Esophagus muscularis mucosa (tissue), 3 donors: ENCODE measurements around the gene CKLF.

ENCODE experiments used
- POLR2A ChIP-seq: fragments of 450-650 bp; IDR thresholded peaks from one replicate; pipeline ENCODE4 v1.6.1; 2017; ENCODE audit warnings: antibody characterized with exemption, moderate library complexity, mild to moderate bottlenecking, low read depth
- TF ChIP-seq, protein P1 (sequence below), 3 experiments: fragments of 200-600 bp in 2 of 3; fragments of 450-650 bp in 1 of 3; sonication (generic) in 2 of 3; IDR thresholded peaks; one replicate each; pipeline ENCODE4 v1.5.1; 2017 to 2019; ENCODE audit warnings: antibody characterized with exemption in 3 of 3, mild to moderate bottlenecking in 2 of 3, moderate library complexity in 1 of 3

DNA sequence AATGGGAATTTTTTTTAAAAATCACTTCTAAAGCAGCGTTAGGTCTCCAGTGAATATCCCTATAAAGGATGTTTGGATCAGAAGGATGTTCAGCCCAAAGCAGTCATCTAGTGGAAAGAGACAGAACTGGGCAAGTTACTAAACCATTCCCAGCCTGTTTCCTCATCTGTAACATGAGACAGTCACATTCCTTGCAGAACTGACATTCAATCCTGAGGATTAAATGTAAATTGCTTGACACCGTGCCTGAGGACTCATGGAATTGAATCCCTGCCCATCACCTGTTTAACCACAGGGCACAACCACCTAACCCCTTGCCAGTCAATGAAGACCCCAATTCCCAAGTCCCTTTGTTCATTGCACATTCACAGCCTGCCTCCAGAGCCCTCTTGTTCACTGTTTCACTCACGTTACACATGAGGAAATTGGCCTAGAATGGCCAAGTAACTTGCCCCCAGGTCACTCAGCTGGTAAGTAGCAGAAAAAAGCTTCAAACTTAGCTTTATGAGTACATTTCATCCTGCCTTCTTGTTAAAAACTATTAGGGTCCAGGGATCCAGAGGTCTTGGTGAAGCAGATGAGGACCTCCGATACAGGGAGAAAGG, 28.3 kb downstream of the CKLF start:
- no peak for TF ChIP-seq POLR2A
- TF ChIP-seq, protein P1, sequence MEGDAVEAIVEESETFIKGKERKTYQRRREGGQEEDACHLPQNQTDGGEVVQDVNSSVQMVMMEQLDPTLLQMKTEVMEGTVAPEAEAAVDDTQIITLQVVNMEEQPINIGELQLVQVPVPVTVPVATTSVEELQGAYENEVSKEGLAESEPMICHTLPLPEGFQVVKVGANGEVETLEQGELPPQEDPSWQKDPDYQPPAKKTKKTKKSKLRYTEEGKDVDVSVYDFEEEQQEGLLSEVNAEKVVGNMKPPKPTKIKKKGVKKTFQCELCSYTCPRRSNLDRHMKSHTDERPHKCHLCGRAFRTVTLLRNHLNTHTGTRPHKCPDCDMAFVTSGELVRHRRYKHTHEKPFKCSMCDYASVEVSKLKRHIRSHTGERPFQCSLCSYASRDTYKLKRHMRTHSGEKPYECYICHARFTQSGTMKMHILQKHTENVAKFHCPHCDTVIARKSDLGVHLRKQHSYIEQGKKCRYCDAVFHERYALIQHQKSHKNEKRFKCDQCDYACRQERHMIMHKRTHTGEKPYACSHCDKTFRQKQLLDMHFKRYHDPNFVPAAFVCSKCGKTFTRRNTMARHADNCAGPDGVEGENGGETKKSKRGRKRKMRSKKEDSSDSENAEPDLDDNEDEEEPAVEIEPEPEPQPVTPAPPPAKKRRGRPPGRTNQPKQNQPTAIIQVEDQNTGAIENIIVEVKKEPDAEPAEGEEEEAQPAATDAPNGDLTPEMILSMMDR (IDR thresholded peaks at IDR 0.05), result no peak
